ENCODE results near the gene LRRC23.

GRCh38 chr12:6956021-6956727, 51.6 kb downstream of the LRRC23 start:
- TF ChIP-seq POLR2A (IDR thresholded peaks at IDR 0.05; ENCODE audit: low read depth, low read length): 0 out of 2 replicates have a peak, but pooled peaks have one; percentile 14
- TF ChIP-seq PAX5 (IDR thresholded peaks at IDR 0.05; ENCODE audit: insufficient read depth, low read length, severe bottlenecking): no peak
- TF ChIP-seq POLR2AphosphoS5 (IDR thresholded peaks at IDR 0.05; ENCODE audit: low read depth, low read length): no peak; the same call in 1 of the 2 replicates
